Calu3 (cell line): ENCODE measurements around the gene HSPA8. TPM values are rescaled to one million over a fixed set of nuclear protein-coding genes. Genes with fewer than 3 reads are reported as not detected.

Experiments used
- BruUV-seq: library from RNA; stranded (reverse); fragments of 400-500 nt; replicated peaks from 2 replicates; lab custom pipeline; 2021; lab: Mats Ljungman, UMichigan
- CTCF ChIA-PET: fragments of 300-600 bp; sonication (Branson Sonifier 250); formaldehyde crosslinking; loops from one replicate; lab custom pipeline; 2022; ENCODE audit warnings: antibody characterized with exemption; lab: Charles Lee
- DNase-seq: peaks from one replicate; pipeline ENCODE4 v3.0.0; 2022
- H3K27ac Mint-ChIP-seq: one replicate; pipeline ENCODE4 v1.8.0; 2022; ENCODE audit warnings: mixed read lengths; ENCODE audit not compliant: unreplicated experiment
- H3K27me3 Mint-ChIP-seq: one replicate; pipeline ENCODE4 v1.8.0; 2022; ENCODE audit warnings: mixed read lengths; ENCODE audit not compliant: unreplicated experiment
- H3K36me3 Mint-ChIP-seq: one replicate; pipeline ENCODE4 v1.8.0; 2022; ENCODE audit warnings: mild to moderate bottlenecking, moderate library complexity, mixed read lengths; ENCODE audit not compliant: insufficient read depth, unreplicated experiment
- H3K4me1 Mint-ChIP-seq: one replicate; pipeline ENCODE4 v1.8.0; 2022; ENCODE audit warnings: mild to moderate bottlenecking, low read depth, mixed read lengths; ENCODE audit not compliant: unreplicated experiment
- H3K4me3 Mint-ChIP-seq: one replicate; pipeline ENCODE4 v1.8.0; 2022; ENCODE audit warnings: mild to moderate bottlenecking, low read depth, moderate library complexity, mixed read lengths; ENCODE audit not compliant: unreplicated experiment
- H3K9me3 Mint-ChIP-seq: one replicate; pipeline ENCODE4 v1.8.0; 2022; ENCODE audit warnings: low read depth, mixed read lengths; ENCODE audit not compliant: unreplicated experiment
- CTCF ChIP-seq: fragments of 200-600 bp; IDR thresholded peaks from one replicate; pipeline ENCODE4 v1.8.0; 2022; ENCODE audit warnings: antibody characterized with exemption; ENCODE audit not compliant: unreplicated experiment
- intact Hi-C: fragments of 100-400 bp; cut with micrococcal nuclease; formaldehyde crosslinking; loops from one replicate; pipeline ENCODE4 v1.10.0; 2022; ENCODE audit not compliant: unreplicated experiment
- total RNA-seq: library from RNA; stranded (reverse); gene quantifications from 2 replicates; pipeline ENCODE4 v1.2.3, GENCODE V29; 2022

The HSPA8 gene
- total RNA-seq, 1 experiment from 2014 or later = 1,624 TPM

GRCh38 chr11:123085497-123085896 lies 23.6 kb upstream of the HSPA8 start:
- TF ChIP-seq CTCF = no peak
- Mint-ChIP-seq H3K4me1 (no peaks in the 10 kb centered on the region), H3K9me3 (no peaks in the 10 kb centered on the region), H3K4me3 (no peak overlapping the region), H3K27me3 (no peaks in the 10 kb centered on the region), H3K36me3 (peaks cover 6% of the 10 kb centered on the region), H3K27ac (no peak overlapping the region)
- CTCF ChIA-PET = interaction anchor here (0.6 to 0.7 kb wide), 3 partner anchors 288 to 1298 kb away, joined by 3 to 5 read pairs (median 4); no protein-coding TSS in a partner anchor
- no peak for DNase-seq
- intact Hi-C loops = no loop called here
- BruUV-seq = no TSS peak

- Mint-ChIP-seq H3K4me1 (no peaks in the 10 kb centered on the region), H3K27ac (no peak overlapping the region), H3K27me3 (no peaks in the 10 kb centered on the region), H3K36me3 (peaks cover 6% of the 10 kb centered on the region), H3K4me3 (no peak overlapping the region), H3K9me3 (no peaks in the 10 kb centered on the region)
- intact Hi-C loops = no loop called here
- no peak for DNase-seq
- no peak for TF ChIP-seq CTCF
- CTCF ChIA-PET = no interaction called here
- BruUV-seq = no TSS peak
These were observed 22.5 kb upstream of the HSPA8 start for GRCh38 chr11:123084454-123084853.

- Mint-ChIP-seq H3K36me3 (peaks cover 6% of the 10 kb centered on the region), H3K27me3 (no peaks in the 10 kb centered on the region), H3K27ac (no peak overlapping the region), H3K4me3 (no peak overlapping the region), H3K4me1 (no peaks in the 10 kb centered on the region), H3K9me3 (no peaks in the 10 kb centered on the region)
- no TSS peak for BruUV-seq
- intact Hi-C loops = no loop called here
- DNase-seq = peak; percentile 82
- TF ChIP-seq CTCF = no peak
- CTCF ChIA-PET = no interaction called here
These were observed 21.7 kb upstream of the HSPA8 start for GRCh38 chr11:123083623-123084029.

GRCh38 chr11:123082977-123083376 lies 21.0 kb upstream of the HSPA8 start:
- Mint-ChIP-seq H3K27ac (no peak overlapping the region), H3K27me3 (no peaks in the 10 kb centered on the region), H3K4me3 (no peak overlapping the region), H3K4me1 (no peaks in the 10 kb centered on the region), H3K9me3 (no peaks in the 10 kb centered on the region), H3K36me3 (peaks cover 6% of the 10 kb centered on the region)
- CTCF ChIA-PET = no interaction called here
- no TSS peak for BruUV-seq
- no peak for TF ChIP-seq CTCF
- intact Hi-C loops = no loop called here
- DNase-seq = no peak
